ENCODE data around the gene MYOM1.
A peak's percentile ranks its signal among the peaks of the same experiment; 100 is the strongest.

The MYOM1 gene

DNA sequence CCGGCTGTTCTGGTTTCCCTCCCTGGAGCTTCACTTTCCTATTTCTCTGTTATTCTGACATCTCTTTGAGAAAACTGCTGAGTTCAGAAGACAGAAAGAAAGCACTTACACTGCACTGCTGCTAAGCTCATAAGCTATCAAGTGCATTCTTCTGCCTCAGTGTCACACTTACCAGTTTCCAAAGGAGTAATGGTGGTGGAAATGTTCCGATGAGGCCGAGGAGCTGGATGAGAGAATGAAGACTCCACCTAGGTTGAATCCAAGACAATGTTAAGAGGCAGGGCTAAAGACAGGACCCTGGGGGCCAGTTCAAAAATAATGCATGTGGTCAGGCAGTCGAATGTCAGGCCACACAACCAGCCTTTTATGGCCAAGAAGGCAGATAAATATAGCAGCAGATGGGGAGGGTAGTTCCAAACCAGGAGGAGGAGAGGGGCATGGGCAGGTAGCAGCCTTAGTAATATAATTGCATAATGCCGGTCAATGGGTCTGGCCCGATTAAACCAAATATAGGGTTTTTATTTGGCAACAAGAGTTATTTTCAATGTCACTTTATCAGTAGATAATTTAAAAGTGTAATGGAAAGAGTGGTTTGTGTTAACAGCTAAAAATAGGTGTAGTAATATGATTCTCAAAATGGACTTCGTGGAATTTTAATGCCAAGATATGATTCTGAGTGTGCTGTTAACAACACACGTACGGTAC lies at the start of gene MYOM1:
MYOM1 (minus strand) TSS at position 338 of the 705 bp plus-strand sequence. CDS start 4,745 bp downstream, outside the sequence.
- FAIRE-seq = no peak

DNA sequence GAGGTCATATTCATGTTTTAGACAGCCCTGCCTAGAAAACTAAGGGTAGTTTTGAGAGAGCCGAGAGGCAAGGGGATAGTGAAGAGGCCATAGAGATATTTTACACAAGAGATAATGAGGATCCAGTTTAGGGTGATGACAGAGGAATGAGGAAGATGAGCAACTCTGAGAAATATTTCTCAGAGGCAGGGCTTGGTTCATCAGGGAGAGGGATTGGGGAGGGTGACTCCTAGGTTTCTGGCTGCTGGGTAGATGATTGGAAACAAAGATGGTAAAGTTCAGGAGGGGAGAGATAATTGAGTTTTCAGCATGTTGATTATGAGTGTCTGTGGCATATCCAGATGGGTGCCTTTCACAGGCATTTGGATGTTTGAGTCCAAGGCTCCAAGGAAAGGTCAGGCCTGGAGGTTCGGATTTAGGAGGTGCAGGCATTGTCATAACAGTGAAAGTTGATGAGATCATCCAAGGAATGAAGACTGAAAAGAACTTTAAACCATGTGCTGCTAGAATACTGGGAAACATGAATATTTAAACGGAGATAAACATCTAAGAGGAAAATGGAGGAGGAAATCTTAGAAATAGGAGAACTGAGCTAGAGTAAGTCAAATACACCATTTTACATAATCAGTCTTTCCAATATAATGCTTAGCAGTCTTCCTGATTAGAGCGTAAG lies 49.6 kb upstream of the MYOM1 start:
- no peak for FAIRE-seq

DNA sequence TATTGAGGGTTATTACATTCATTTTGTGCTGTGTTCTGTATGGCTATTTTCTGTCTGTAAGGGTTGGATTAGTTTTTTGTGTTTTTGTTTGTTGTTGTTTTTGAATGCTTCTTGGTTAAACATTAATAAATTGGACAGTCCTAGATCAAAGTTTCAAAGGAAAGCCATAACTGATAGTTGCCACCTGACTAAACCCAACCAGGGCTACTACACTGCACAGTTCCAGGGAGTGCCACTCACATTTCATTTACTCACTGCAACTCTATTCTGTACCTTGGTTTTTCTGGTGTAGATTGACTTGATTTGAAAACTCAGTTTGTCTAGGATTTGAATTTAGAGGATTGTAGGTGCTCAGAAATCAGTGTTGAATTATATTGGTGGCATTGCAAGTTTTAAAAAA lies 48.5 kb upstream of the MYOM1 start:
- no peak for FAIRE-seq

DNA sequence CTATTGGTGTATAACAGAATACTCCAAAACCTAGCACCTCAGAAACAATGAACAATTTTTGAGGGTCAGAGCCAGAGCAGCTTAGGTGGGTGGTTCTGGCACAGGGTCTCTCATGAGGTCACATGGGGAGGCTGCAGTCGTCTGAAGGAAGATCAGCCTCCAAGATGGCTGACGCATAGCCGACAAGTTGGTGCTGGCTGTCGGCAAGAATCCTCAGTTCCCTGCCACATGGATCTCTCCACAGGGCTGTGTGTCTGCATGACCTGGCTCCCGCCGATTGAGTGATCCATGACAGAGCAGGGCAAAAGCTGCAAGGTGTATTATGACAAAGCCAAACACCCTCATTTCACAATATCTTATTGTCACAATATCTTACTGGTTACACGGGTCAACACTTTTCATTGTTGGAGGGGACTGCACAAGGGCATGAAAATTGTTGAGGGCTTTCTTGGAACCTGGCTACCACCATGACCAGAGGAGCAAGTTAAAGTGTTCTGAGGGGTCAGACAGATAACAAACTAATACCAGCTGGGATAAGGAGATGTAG lies 46.4 kb upstream of the MYOM1 start:
- no peak for FAIRE-seq

DNA sequence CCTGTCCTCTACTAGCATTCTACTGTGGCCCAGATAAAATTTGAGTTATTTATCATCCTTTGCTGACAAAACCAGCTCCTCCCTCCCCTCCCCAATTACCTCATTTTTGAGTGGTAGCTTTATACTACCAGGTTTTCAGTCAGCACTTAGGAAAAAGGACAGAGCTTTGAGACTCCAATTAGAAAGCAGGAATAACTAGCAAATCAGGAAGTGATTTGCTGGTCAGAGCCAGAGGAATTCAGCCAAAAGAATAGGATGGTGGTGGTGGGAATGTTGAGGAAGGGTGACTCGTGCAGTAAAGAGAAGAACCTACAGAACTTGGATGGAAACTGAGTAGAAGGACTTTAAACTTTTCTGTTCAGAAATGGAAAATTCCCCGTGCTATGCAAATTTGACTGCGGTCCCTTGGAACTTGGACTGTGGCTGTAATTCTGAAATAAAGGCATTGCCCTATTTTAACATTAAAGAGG lies 45.8 kb upstream of the MYOM1 start:
- no peak for FAIRE-seq

DNA sequence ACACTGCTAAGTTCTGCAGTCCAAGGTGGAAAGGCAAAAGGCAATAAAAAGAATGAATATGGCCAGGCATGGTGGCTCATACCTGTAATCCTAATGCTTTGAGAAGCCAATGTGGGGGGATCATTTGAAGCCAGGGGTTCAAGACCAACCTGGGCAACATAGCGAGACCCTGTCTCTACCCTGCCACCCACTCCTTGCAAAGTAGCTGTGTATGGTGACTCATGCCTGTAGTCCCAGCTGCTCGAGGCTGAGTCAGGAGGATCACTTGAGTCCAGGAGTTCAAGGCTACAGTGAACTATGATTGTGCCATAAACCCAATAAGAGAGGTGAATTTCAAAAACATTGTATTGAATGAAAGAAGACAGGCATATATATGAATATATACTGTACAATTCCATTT lies 44.6 kb upstream of the MYOM1 start:
- FAIRE-seq = no peak

DNA sequence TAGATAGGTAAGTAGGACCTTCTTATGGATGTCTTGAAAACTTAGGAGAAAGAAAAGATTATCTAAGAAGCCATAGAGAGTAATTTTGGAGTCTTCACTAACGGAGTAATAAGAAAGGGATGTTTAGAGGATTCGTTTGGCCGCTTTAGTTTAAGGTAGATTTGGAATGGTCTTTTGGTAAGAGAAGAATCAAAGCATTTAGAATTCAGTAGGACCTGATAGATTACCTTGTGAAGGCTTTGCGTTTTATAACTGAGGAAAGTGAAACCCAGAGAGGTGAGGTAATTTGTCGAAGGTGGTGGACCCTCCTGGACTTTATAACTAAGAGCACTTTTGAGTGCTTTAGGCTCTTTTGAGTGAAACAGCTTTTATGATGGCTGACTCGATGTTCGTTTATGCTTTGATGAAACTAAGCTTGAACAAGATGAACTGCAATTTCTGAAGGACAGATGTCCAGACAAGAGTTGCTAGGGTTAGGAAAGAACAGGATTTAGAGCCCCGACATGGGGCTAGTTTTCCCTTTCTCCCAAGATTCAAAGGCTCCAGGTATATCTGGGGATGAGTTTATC lies 43.4 kb upstream of the MYOM1 start:
- FAIRE-seq = no peak

DNA sequence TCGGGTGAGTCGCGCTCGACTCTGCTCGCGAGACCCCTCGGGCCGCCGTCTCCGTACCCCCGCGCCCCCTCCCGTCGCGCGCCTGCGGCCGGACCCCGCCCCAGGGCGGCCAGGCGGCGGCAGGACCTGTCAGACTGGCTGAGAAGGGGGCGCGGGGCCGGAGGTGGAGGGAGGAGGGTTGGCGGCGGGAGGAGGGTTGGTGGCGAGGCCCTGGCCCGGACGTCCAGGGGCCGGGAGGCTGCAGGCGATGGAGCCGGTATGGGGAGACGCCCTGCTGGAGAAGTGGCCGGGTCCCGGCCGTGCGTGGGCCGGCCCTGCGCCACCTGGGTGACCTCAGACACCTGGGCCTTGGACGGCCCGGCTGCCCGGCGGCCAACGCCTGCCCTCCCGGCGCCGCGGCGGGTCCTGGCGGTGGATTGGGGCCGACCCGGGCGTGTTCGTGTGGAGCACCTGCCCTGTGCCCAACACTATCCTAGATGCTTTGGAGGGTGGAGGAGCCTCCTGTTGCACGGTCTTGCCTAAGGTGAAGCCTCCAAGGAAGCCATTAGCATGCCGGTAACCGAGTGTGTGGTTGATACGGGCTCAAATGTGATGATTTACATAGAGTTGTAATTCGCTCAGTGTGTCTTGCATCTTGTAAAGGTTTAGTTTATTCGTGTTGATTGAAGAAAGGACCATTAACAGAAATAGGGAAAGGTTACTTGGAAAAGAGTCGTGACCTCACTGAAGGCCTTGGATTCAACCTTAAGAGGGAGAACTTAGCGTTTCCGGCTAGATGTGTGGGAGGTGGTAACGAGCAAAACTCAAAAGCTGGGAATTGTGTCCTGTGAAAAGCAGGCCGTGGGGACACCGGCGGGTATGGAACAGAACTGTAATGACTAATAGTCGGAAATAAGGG lies 42.7 kb upstream of the MYOM1 start:
- no peak for FAIRE-seq

DNA sequence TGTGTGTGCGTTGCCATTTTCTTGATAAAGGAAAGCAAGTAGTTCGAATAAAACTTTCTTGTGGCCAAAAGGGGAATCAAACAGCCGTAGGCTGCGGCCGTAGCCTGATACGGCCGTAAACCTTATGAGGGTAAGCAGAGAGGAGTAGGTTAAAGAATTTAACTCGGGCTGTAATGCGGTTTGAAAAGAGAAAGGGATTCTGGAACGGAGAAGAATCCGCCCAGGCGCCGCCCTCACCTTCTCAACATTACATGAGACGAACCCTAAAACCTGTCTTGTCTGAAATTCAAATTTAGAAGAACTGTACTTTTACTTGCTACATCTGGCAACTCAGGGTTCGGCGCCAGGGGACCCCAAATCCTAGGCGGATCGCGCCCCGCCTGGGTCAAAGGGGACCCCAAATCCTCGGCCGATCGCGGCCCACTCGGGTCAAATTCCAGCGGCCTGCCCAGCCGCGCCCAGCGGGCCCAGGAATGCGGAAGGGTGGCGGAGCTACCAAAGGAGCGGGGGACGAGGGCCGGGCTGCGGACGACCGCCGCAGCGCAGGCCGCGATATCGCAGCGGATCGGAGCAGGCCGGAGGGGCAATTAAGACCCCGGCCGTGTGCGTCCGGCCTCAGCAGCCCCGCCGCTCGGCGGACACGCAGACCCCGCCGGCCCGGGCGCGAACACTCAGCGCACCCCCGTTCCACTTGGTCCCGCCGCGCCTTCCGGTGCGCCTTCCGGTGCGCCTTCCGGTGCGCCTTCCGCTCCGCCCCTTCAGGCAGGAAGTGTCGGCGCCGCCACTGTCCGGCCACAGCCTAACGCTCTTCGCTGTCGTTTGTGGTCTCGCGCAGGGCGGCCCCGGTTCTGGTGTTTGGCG lies 41.8 kb upstream of the MYOM1 start, which contains the start of gene MYL12B:
MYL12B (plus strand) TSS at position 761 of the 861 bp plus-strand sequence. CDS start 10,766 bp downstream, outside the sequence.
- FAIRE-seq = no peak

DNA sequence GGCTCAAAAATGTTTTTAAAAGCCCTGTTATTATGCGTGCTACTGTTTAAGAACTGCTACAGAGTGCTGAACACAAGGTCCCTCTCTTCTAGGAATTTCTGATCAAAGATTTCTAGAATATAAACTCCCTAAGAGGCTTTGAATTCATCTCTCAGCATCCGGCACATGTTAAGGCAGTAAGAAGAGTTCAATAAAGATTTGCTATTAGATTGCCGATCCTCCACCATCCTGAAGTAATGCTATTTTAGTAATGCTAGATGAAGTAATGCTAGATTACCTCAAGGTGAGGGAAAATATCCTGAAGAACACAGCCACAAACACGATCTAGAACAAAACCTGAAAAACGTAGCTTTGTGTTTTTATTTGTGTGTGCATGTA lies 41.2 kb upstream of the MYOM1 start:
- FAIRE-seq = no peak

DNA sequence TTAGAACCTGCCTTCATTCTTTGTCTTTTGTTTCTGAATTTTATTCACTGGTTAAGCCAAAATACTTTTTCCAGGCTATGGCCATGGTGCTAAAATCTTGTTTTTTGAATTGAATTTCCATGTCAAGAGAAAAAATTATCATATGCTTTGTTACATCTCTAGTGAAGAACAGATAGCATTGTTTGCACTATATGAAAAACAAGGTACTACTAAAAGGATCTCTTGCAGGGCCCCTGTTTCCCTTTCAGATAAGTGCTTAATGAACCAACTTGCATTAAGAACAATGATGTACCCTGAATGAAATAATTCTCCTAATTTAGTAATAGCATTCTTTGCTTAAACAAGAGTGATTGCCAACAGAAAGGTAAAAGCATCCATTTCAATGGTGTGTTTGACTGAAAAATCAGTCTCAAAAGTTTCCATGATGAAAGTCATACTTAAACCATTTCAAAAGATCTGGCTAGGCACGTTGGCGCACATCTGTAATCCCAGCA lies 37.9 kb upstream of the MYOM1 start:
- no peak for FAIRE-seq

DNA sequence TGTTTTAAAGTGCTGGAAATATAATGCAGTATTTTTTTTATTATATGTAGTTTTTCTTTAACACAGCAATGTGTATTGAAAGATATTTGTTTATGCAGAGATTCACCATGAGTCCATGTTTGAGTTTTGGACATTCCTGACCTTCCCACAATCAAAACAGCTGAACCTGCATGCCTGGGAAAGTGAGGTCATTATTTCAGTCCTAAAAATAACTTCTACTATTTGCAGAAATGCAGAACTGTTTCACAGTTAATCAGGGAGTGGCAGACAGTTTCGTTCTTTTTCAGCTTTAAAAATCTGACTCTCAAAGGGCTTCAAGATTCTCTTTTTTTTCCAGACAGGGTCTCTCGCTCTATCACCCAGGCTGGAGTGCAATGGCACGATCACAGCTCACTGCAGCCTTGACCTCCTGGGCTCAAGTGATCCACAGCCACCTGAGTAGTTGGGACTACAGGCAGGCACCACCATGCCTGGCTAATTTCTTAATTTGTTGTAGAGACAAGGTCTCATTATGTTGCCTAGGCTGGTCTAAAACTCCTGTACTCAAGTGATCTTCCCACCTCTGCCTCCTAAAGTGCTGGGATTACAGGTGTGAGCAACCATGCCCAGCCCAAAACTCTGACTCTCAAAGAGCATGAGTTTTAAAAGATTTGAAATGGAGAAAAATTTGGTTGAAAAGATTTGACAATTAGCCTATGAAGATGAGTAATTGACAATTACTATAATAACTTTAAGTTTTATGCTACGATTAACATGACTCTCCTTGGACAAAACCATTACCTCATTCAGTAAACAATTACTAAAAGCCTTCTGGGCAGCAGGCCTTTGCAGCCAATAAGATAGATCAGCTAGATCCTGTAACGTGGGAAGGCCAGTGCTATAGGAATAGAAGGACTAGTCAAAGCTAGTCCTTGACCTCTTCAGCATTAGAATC lies 37.2 kb upstream of the MYOM1 start:
- FAIRE-seq = peak; percentile 21

DNA sequence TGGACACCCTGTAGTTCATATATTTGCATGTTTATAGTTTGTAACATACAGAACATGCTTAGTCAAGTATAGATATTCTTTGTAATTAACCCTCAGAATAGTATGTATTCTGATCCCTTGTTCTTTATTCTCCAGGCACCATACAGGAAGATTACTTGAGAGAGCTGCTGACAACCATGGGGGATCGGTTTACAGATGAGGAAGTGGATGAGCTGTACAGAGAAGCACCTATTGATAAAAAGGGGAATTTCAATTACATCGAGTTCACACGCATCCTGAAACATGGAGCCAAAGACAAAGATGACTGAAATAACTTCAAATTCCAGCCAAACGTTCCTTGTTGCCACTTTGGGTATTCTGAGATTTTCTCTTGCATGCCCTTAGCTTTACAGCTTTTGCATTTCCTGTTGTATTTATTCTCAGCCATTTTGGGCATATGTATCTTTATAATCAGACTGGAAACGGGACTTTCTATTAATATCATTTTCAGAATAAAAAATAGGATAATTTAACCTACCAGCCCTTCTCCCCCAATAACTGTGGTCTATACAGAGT lies 35.9 kb upstream of the MYOM1 start:
- no peak for FAIRE-seq

DNA sequence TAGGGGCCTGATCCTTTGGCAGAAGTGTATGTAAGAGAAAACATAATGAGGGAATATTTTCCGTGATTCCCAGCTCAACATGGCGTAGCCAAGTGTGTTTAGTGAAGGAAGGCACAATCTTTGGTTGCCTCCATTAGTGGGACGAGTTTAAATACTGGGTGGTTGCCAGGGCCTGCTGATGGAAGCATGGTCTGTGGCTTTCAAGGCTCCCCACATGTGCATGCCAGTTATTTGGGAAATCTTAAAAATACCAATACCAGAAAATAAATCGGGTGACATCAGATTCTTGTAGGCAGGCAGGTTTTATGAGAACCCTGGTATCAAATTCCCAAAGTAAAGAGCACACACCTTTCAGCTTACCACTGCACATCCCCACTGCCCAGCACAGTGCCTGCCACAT lies 35.0 kb upstream of the MYOM1 start:
- no peak for FAIRE-seq

DNA sequence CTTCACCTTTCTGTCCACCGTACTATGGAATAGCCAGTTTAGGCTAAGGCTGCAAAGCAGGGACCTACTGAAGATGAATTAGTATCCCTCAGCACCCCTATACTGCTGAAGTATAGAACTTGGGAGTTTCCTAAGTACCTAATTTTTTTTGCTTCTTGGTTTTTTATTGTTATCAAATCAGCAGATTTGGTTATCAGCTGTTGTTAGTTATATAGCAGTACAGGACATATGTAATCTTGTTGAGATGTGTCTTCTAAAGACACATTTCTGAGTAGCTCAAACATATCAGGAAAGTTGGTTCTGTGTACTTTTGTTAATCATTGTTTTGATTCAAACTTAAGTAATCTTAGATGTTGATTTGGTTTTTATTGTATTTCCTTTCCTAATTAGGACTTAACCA lies 33.1 kb upstream of the MYOM1 start:
- FAIRE-seq = no peak

DNA sequence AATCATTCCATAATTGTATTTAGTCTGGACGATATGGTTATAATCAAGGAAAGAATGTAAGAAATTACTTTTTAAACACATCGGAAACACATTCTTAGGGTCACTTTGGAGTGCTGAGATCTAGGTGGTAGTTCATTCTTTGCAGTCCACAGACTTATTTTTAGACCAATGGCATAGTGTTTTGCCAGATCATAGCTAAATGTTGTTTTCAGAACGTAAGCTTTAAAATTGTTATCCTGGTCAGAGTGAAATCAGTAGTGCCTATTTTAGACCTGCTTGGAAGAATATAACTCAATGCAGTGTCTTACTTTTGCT lies 32.2 kb upstream of the MYOM1 start:
- FAIRE-seq = no peak

DNA sequence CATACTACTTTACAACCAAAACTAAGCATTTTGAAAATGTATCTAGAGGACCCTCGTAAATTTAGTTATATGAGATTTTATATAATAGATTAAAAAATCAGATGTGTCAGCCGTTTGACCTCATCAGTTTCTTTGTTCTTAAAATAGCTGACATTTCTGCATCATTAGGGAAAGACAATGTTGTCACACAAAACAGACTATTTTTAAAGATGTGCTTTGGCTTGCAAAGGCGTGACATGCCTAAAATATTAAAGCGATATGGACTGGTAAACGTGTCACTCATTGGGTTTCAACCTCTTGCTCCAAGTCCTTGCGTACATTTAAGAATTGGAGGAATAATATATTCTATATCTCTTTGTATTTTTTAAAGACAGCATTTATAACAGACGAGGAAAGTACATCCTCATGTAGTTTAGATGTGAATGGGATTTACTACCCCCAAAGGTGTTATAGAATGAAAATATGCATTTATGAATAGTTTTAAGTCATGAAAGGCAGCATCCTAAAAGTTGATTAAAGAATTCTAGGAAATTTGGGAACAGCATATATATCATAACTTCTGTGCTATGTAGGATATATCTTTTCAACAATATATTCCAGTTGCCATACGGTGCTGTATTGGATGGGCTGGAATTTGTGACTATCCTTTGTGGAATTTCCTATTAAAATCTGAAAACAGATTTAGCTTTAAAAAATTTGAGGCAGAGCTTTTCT lies 31.6 kb upstream of the MYOM1 start:
- no peak for FAIRE-seq

DNA sequence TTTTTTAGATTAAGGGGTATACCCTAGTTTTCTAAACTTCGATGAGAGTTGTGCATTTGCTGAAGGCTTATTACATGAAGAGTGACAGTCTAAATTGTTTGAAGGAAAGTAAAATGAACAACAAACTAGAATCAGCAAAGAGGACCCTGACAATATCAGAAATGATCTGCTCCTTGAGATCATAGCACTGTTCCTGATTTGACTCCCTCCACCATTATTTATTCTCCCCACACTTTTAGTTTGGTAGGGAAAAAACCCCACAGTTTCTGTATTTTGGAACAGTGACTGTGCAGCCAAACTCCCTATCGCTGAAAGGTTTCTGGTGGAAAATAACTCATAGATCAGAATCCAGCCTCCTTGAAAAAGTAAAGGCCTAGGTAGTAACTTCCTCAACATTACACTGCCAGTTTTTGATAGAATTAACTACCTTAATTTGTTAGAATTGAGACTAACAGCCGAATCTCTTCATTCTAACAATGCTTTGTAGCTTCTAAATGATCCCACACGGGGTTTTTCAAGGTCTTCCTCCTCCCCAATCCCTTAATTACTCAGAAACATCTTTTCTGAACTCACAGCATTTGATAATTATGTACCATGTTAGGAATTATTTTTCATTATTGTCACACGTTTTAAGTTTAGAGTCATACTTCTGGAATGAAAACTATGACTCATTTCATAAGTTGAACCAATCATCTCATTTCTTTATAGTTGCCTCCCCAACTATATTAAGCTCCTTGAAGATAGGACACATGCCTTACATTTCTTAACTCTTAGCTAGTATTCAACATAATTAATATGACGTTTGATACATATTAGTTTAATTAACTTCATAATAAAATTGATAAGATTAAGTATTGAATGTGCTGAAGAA lies 30.7 kb upstream of the MYOM1 start:
- FAIRE-seq = peak; percentile 53

Data from endometrium (tissue), 2 donors.